ENCODE results near the gene STARD5.

The STARD5 gene

DNA sequence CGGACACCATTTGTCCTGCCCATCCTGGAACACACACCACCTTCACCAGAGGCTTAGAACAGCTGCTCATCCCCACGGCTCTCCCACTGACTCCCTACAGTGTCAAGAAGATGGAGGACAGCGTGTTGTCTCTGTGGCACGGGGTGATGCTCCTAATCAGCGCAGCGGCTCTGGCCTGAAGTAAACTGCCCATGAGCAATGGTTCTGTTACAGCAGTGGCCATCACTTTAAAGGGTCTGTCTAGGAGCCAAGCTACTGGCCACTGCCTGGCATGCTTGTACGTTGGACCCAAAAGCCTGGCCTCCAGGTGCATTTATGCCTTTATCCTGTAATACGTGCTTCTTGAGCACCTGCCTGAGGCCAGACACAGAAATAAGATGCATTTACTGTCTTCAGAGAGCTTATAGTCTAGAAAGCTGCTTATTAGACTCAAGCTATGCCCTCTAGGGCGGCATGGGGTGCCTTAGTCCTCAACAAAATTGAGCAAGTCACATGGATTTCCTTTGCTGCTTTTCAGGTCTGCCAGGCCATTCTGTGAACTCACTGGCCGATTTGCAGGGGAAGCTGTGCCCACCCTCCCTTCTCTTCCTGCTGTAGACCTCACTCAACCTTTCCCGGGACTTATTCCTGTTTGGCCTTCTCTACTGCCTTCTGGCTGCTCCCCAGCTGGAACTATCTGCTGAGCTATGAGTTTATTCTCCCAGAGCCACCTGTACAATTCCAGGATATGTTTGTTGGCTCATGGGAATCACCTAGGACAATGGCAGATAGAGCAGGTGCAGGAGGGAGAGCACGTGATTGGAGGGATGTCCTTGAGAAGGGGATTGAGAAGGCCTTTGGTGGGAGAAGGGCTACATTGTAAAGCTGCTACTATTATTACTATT, 51.9 kb downstream of the STARD5 start:
- Histone ChIP-seq H3K9me3 (no peaks in the 10 kb centered on the region), H3K36me3 (no peaks in the 10 kb centered on the region), H3K4me3 (ENCODE audit: low read depth, low read length) (no peak overlapping the region), H3K27me3 (no peaks in the 10 kb centered on the region; the same call in 1 of the 2 replicates), H3K4me1 (no peaks in the 10 kb centered on the region)
- no peak for DNase-seq
- TF ChIP-seq, protein P1, sequence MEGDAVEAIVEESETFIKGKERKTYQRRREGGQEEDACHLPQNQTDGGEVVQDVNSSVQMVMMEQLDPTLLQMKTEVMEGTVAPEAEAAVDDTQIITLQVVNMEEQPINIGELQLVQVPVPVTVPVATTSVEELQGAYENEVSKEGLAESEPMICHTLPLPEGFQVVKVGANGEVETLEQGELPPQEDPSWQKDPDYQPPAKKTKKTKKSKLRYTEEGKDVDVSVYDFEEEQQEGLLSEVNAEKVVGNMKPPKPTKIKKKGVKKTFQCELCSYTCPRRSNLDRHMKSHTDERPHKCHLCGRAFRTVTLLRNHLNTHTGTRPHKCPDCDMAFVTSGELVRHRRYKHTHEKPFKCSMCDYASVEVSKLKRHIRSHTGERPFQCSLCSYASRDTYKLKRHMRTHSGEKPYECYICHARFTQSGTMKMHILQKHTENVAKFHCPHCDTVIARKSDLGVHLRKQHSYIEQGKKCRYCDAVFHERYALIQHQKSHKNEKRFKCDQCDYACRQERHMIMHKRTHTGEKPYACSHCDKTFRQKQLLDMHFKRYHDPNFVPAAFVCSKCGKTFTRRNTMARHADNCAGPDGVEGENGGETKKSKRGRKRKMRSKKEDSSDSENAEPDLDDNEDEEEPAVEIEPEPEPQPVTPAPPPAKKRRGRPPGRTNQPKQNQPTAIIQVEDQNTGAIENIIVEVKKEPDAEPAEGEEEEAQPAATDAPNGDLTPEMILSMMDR (IDR thresholded peaks at IDR 0.05; ENCODE audit: low read depth, low read length), result no peak

DNA sequence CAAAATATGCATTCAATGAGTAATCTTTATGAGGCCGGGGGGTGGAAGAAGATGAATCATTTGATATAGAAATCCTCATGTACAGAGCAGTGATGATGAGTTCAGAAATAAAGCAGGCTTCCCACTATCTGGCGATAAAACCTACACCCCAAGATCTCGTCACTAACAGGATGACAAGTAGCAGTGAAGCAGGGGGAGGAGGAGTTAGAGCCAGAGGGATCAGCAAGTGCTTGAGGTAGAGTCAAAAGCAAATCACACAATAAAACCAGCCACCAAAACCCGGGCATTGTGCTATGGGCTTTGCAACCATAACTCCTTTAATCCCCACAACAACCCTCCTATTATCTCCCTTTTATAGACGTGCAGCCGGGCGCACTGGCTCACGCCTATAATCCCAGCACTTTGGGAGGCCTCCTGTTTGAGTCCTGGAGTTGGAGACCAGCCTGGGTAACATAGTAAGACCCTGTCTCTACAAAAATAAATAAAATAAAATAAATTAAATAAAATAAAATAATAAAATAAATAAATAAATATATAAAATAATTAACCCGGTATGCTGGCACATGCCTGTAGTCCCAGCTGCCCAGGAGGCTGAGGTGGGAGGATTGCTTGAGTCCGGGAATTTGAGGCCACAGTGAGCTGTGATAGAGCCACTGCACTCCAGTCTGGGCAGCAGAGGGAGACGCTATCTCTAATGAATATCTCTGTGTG, 53.0 kb downstream of the STARD5 start:
- Histone ChIP-seq H3K27me3 (no peaks in the 10 kb centered on the region; the same call in 1 of the 2 replicates), H3K9me3 (no peaks in the 10 kb centered on the region), H3K4me1 (no peaks in the 10 kb centered on the region), H3K4me3 (ENCODE audit: low read depth, low read length) (no peak overlapping the region), H3K36me3 (no peaks in the 10 kb centered on the region)
- TF ChIP-seq, protein P1 (IDR thresholded peaks at IDR 0.05; ENCODE audit: low read depth, low read length), result no peak
- no peak for DNase-seq

DNA sequence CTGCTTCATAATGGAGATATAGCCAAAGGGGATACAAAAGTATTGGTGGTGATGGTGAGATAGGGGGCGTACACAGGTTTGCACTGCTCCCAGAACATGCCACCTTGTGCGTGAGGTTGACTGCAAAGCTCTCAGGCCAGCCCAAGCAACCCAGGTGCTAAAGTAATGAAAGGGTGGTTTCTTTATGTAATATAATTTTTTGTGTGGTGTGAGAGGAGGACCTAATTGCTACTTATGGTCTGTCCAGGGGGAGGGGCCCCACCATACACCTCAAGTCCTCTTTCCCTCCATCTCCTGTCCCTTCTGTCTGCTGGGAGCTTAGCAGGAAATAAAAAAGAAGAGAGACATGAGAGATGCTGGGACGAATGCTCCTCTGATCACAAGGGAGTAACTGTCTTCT, 53.8 kb downstream of the STARD5 start:
- DNase-seq, result no peak
- Histone ChIP-seq H3K27me3 (no peaks in the 10 kb centered on the region; the same call in none of the 2 replicates), H3K4me3 (ENCODE audit: low read depth, low read length) (no peak overlapping the region), H3K36me3 (no peaks in the 10 kb centered on the region), H3K4me1 (no peaks in the 10 kb centered on the region), H3K9me3 (no peaks in the 10 kb centered on the region)
- TF ChIP-seq, protein P1 (IDR thresholded peaks at IDR 0.05; ENCODE audit: low read depth, low read length), result no peak

DNA sequence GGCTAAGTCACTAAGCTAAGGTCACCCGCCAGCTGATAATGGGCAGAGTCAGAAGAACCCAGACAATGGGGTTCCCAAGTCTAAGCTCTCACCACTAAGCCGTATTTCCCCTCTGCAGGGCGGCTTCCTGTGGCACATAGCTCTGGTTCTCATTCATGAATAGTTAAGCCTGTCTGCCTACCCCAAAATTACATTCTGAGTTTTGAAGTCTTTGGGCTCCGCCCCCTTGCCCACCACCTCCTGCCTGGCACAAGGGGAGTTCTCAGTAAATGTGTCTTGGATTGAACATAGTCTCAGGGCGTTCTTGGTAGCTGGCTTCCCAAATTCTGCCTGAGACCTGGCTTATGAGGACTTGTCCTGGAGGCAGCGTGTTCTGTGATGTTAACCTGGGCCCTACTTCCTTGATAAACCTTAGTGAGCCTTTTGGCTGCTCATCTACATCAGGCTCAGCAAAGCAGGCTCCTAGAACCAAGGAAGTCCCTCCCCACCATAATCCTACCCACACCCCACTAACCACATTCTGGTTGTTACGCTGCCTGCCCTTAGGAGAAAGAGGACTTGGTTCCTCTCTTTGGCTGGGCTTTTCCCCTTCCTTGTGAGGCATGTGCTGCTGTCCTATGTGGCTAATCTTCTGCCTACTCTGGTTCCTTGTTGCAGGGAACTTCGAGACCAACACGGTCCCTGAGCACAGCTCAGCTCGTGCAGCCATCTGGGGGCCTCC, 54.9 kb downstream of the STARD5 start:
- H3K4me1 ChIP-seq, result no peaks in the 10 kb centered on the region
- no peaks in the 10 kb centered on the region for H3K36me3 ChIP-seq
- no peak overlapping the region for H3K4me3 ChIP-seq (ENCODE audit: low read depth, low read length)
- TF ChIP-seq, protein P1 (IDR thresholded peaks at IDR 0.05; ENCODE audit: low read depth, low read length), result no peak
- H3K27me3 ChIP-seq, result no peaks in the 10 kb centered on the region; the same call in 1 of the 2 replicates
- H3K9me3 ChIP-seq, result no peaks in the 10 kb centered on the region
- DNase-seq, result no peak

DNA sequence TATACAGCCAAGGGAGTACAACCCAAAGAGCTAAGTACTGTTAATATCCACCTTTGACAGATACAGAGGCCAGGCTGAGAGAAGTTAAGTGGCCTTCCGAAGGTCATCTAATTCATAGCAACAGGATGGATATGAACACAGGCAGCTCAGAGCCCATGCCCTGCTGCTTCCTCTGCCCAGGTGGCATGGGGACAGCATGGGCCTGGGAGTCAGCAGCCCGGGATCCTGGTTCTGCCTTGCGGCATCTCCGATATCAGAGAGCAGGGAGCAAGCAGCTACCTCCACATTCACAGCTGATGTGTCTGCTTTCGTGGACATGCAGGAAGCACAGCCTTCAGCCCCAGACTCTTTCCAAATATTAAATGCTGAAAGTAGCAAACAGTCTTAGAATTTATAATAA, 55.6 kb downstream of the STARD5 start:
- Histone ChIP-seq H3K27me3 (no peaks in the 10 kb centered on the region; the same call in none of the 2 replicates), H3K4me1 (no peaks in the 10 kb centered on the region), H3K4me3 (ENCODE audit: low read depth, low read length) (no peak overlapping the region), H3K9me3 (no peaks in the 10 kb centered on the region), H3K36me3 (no peaks in the 10 kb centered on the region)
- TF ChIP-seq, protein P1 (IDR thresholded peaks at IDR 0.05; ENCODE audit: low read depth, low read length), result no peak
- no peak for DNase-seq
